HEK293 (cell line): ENCODE measurements around the gene RPS6KB2.
A peak's percentile ranks its signal among the peaks of the same experiment; 100 is the strongest.

Source experiments
- CTCF ChIA-PET: fragments of 350-600 bp; formaldehyde crosslinking; extraction: SDS; loops from one replicate; lab custom pipeline; 2021; ENCODE audit warnings: antibody characterized with exemption; lab: Yijun Ruan, JAX
- POLR2A ChIA-PET: fragments of 300-600 bp; formaldehyde crosslinking; extraction: SDS; loops from one replicate; lab custom pipeline; 2020; ENCODE audit warnings: antibody characterized with exemption, inconsistent platforms; lab: Yijun Ruan, JAX
- H3K27ac ChIP-seq: fragments of 200-500 bp; sonication (Bioruptor generic); 2 replicates; pipeline ENCODE4 v1.5.1; 2014; ENCODE audit warnings: low read depth, low read length, control low read depth, inconsistent platforms; ENCODE audit errors: extremely low read depth
- H3K36me3 ChIP-seq, 2 experiments: fragments of 200-500 bp in 1 of 2; sonication (Bioruptor generic) in 1 of 2; 1 replicate in 1 of 2; 2 replicates in 1 of 2; pipeline ENCODE4 v1.5.1; 2014 to 2017; ENCODE audit warnings: inconsistent platforms in 2 of 2, low read length in 2 of 2; ENCODE audit not compliant: control insufficient read depth in 2 of 2, insufficient read depth in 1 of 2
- H3K4me1 ChIP-seq: fragments of 200-500 bp; sonication (Bioruptor generic); 2 replicates; pipeline ENCODE4 v1.5.1; 2014; ENCODE audit warnings: mild to moderate bottlenecking, low read length, inconsistent platforms; ENCODE audit not compliant: control insufficient read depth, insufficient read depth
- H3K4me3 ChIP-seq: 2 replicates; pipeline ENCODE4 v1.5.1; 2011; ENCODE audit warnings: low read depth, mild to moderate bottlenecking, control low read depth, low read length, moderate library complexity
- H3K9me3 ChIP-seq: fragments of 200-500 bp; sonication (Bioruptor generic); 2 replicates; pipeline ENCODE4 v1.5.1; 2014; ENCODE audit warnings: low read depth, low read length, inconsistent platforms; ENCODE audit not compliant: control insufficient read depth, insufficient read depth
- KLF7 ChIP-seq: fragments of 450-650 bp; formaldehyde crosslinking; IDR thresholded peaks from 2 replicates; pipeline ENCODE4 v1.5.1; 2016; ENCODE audit warnings: missing biosample characterization, missing genetic modification characterization, borderline replicate concordance
- KLF9 ChIP-seq: fragments of 450-650 bp; formaldehyde crosslinking; IDR thresholded peaks from 2 replicates; pipeline ENCODE4 v1.5.1; 2016; ENCODE audit warnings: missing biosample characterization, missing genetic modification characterization, low read depth
- PRDM6 ChIP-seq: fragments of 450-650 bp; formaldehyde crosslinking; IDR thresholded peaks from 2 replicates; pipeline ENCODE4 v1.5.1; 2017; ENCODE audit warnings: missing biosample characterization, missing genetic modification characterization
- ZBTB48 ChIP-seq: fragments of 450-650 bp; formaldehyde crosslinking; IDR thresholded peaks from 2 replicates; pipeline ENCODE4 v1.5.1; 2016; ENCODE audit warnings: missing biosample characterization, missing genetic modification characterization
- ZBTB7A ChIP-seq: fragments of 450-650 bp; formaldehyde crosslinking; IDR thresholded peaks from 2 replicates; pipeline ENCODE4 v1.5.1; 2016; ENCODE audit warnings: low read depth, missing biosample characterization, missing genetic modification characterization
- ZFHX2 ChIP-seq: fragments of 450-650 bp; formaldehyde crosslinking; conservative IDR thresholded peaks from 2 replicates; pipeline ENCODE4 v1.5.1; 2016; ENCODE audit warnings: missing biosample characterization, missing genetic modification characterization
- ZNF155 ChIP-seq: fragments of 450-650 bp; formaldehyde crosslinking; IDR thresholded peaks from 2 replicates; pipeline ENCODE4 v1.5.1; 2016; ENCODE audit warnings: missing biosample characterization, missing genetic modification characterization
- ZNF211 ChIP-seq: fragments of 450-650 bp; formaldehyde crosslinking; IDR thresholded peaks from 2 replicates; pipeline ENCODE4 v1.5.1; 2016; ENCODE audit warnings: low read depth, missing biosample characterization, missing genetic modification characterization
- ZNF654 ChIP-seq: fragments of 450-650 bp; formaldehyde crosslinking; IDR thresholded peaks from 2 replicates; pipeline ENCODE4 v1.5.1; 2016; ENCODE audit warnings: low read depth, missing biosample characterization, missing genetic modification characterization
- TF ChIP-seq, protein P1 (sequence below): IDR thresholded peaks from 2 replicates; pipeline ENCODE4 v1.6.1; 2011; ENCODE audit warnings: mild to moderate bottlenecking, low read depth, low read length, borderline replicate concordance
- TF ChIP-seq, protein P2 (sequence below): fragments of 450-650 bp; formaldehyde crosslinking; IDR thresholded peaks from 2 replicates; pipeline ENCODE4 v1.5.1; 2016; ENCODE audit warnings: missing biosample characterization, missing genetic modification characterization
- TF ChIP-seq, protein P3 (sequence below): fragments of 450-650 bp; formaldehyde crosslinking; IDR thresholded peaks from 2 replicates; pipeline ENCODE4 v1.5.1; 2017; ENCODE audit warnings: missing biosample characterization, missing genetic modification characterization
- TF ChIP-seq, protein P4 (sequence below): fragments of 450-650 bp; formaldehyde crosslinking; IDR thresholded peaks from 2 replicates; pipeline ENCODE4 v1.5.1; 2016; ENCODE audit warnings: missing biosample characterization, missing genetic modification characterization

Gene RPS6KB2

GRCh38 chr11:67382276-67383136 is 45.8 kb upstream of the RPS6KB2 start (continued):
- TF ChIP-seq ZNF654 (tag by site-specific recombination), result peak; percentile 91
- TF ChIP-seq, all 188 proteins: peak for 9

- ChIA-PET CTCF (interaction anchor here (0.7 to 25.6 kb wide), 6 partner anchors 17 to 134 kb away, joined by 3 to 898 read pairs (median 5); partner anchors contain the start of genes CLCF1, POLD4 and PPP1CA), POLR2A (interaction anchor here (1.8 kb wide), 1 partner anchor 16 kb away, joined by 5 read pairs; the partner anchor contains the start of gene PPP1CA)
- H3K27ac ChIP-seq, result no peak overlapping the region
- no peaks in the 10 kb centered on the region for H3K4me1 ChIP-seq
- H3K9me3 ChIP-seq, result no peaks in the 10 kb centered on the region
- H3K4me3 ChIP-seq, result no peak overlapping the region
- TF ChIP-seq, protein P1, sequence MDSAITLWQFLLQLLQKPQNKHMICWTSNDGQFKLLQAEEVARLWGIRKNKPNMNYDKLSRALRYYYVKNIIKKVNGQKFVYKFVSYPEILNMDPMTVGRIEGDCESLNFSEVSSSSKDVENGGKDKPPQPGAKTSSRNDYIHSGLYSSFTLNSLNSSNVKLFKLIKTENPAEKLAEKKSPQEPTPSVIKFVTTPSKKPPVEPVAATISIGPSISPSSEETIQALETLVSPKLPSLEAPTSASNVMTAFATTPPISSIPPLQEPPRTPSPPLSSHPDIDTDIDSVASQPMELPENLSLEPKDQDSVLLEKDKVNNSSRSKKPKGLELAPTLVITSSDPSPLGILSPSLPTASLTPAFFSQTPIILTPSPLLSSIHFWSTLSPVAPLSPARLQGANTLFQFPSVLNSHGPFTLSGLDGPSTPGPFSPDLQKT, result no peak
- TF ChIP-seq ZBTB48 (tag by site-specific recombination), result 0 out of 2 replicates have a peak, but pooled peaks have one; percentile 29
- TF ChIP-seq, protein P2, sequence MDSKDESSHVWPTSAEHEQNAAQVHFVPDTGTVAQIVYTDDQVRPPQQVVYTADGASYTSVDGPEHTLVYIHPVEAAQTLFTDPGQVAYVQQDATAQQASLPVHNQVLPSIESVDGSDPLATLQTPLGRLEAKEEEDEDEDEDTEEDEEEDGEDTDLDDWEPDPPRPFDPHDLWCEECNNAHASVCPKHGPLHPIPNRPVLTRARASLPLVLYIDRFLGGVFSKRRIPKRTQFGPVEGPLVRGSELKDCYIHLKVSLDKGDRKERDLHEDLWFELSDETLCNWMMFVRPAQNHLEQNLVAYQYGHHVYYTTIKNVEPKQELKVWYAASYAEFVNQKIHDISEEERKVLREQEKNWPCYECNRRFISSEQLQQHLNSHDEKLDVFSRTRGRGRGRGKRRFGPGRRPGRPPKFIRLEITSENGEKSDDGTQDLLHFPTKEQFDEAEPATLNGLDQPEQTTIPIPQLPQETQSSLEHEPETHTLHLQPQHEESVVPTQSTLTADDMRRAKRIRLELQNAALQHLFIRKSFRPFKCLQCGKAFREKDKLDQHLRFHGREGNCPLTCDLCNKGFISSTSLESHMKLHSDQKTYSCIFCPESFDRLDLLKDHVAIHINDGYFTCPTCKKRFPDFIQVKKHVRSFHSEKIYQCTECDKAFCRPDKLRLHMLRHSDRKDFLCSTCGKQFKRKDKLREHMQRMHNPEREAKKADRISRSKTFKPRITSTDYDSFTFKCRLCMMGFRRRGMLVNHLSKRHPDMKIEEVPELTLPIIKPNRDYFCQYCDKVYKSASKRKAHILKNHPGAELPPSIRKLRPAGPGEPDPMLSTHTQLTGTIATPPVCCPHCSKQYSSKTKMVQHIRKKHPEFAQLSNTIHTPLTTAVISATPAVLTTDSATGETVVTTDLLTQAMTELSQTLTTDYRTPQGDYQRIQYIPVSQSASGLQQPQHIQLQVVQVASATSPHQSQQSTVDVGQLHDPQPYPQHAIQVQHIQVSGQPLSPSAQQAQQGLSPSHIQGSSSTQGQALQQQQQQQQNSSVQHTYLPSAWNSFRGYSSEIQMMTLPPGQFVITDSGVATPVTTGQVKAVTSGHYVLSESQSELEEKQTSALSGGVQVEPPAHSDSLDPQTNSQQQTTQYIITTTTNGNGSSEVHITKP, result 0 out of 2 replicates have a peak, but pooled peaks have one; percentile 29
- H3K36me3 ChIP-seq, result no peaks in the 10 kb centered on the region
These were observed 43.4 kb upstream of the RPS6KB2 start for GRCh38 chr11:67384851-67385366.

DNA sequence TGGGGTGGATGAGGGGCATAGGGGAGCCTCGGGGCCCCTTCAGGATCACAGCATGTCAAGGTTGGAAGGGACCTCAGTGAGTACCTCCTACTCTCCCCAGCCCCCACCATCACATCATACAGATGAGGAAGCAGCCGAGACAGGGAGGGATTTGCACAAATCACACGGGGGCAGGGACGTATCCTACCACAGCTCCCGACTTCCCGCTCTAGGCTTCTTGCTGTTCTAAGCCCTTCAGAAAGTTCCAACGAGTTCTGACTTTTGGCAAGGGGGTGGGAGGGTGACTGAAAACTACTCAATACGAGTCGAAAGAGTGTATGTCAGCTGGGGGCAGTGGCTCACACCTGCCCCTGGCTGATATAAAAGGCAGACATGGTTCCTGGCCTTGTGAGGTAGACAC is 41.2 kb upstream of the RPS6KB2 start:
- Histone ChIP-seq H3K27ac (no peak overlapping the region), H3K9me3 (no peaks in the 10 kb centered on the region), H3K4me1 (no peaks in the 10 kb centered on the region), H3K36me3 (no peaks in the 10 kb centered on the region), H3K4me3 (no peak overlapping the region)
- ChIA-PET CTCF (interaction anchor here (0.6 to 25.6 kb wide), 7 partner anchors 14 to 1098 kb away, joined by 3 to 898 read pairs (median 5); partner anchors contain the start of genes CLCF1, POLD4, PPP1CA and TMEM134), POLR2A (interaction anchor here (0.6 to 1.7 kb wide), 4 partner anchors 14 to 78 kb away, joined by 3 to 7 read pairs (median 3); partner anchors contain the start of genes CLCF1 and PPP1CA)
- no peak for TF ChIP-seq ZNF155 (tag by site-specific recombination)

GRCh38 chr11:67387518-67387917 is 40.8 kb upstream of the RPS6KB2 start:
- H3K36me3 ChIP-seq, result no peaks in the 10 kb centered on the region
- no peak overlapping the region for H3K27ac ChIP-seq
- H3K9me3 ChIP-seq, result no peaks in the 10 kb centered on the region
- 0 out of 2 replicates have a peak, but pooled peaks cover under 1% of the 10 kb centered on the region for H3K4me1 ChIP-seq
- CTCF ChIA-PET, result interaction anchor here (0.6 to 25.6 kb wide), 5 partner anchors 14 to 97 kb away, joined by 3 to 898 read pairs (median 10); partner anchors contain the start of genes CLCF1, POLD4, PPP1CA and TMEM134
- no peak overlapping the region for H3K4me3 ChIP-seq
- POLR2A ChIA-PET, result interaction anchor here (0.7 to 1.7 kb wide), 3 partner anchors 14 to 25 kb away, joined by 3 to 7 read pairs (median 4); partner anchors contain the start of gene PPP1CA
- no peak for TF ChIP-seq ZNF211
- TF ChIP-seq KLF7 (tag by site-specific recombination), result no peak
- TF ChIP-seq PRDM6 (tag by site-specific recombination), result no peak
- TF ChIP-seq KLF9 (tag by site-specific recombination), result no peak
- TF ChIP-seq, protein P3, sequence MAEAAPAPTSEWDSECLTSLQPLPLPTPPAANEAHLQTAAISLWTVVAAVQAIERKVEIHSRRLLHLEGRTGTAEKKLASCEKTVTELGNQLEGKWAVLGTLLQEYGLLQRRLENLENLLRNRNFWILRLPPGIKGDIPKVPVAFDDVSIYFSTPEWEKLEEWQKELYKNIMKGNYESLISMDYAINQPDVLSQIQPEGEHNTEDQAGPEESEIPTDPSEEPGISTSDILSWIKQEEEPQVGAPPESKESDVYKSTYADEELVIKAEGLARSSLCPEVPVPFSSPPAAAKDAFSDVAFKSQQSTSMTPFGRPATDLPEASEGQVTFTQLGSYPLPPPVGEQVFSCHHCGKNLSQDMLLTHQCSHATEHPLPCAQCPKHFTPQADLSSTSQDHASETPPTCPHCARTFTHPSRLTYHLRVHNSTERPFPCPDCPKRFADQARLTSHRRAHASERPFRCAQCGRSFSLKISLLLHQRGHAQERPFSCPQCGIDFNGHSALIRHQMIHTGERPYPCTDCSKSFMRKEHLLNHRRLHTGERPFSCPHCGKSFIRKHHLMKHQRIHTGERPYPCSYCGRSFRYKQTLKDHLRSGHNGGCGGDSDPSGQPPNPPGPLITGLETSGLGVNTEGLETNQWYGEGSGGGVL (tag by site-specific recombination), result no peak
- TF ChIP-seq ZFHX2 (tag by site-specific recombination), result no peak
- TF ChIP-seq, protein P4, sequence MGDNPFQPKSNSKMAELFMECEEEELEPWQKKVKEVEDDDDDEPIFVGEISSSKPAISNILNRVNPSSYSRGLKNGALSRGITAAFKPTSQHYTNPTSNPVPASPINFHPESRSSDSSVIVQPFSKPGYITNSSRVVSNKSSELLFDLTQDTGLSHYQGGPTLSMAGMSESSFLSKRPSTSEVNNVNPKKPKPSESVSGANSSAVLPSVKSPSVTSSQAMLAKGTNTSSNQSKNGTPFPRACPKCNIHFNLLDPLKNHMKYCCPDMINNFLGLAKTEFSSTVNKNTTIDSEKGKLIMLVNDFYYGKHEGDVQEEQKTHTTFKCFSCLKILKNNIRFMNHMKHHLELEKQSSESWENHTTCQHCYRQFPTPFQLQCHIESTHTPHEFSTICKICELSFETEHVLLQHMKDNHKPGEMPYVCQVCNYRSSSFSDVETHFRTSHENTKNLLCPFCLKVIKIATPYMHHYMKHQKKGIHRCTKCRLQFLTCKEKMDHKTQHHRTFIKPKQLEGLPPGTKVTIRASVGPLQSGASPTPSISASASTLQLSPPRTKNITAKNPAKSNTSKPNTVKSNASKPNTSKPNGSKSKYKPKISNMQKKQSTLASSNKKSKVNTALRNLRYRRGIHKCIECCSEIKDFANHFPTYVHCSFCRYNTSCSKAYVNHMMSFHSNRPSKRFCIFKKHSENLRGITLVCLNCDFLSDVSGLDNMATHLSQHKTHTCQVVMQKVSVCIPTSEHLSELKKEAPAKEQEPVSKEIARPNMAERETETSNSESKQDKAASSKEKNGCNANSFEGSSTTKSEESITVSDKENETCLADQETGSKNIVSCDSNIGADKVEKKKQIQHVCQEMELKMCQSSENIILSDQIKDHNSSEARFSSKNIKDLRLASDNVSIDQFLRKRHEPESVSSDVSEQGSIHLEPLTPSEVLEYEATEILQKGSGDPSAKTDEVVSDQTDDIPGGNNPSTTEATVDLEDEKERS (tag by site-specific recombination), result no peak
- TF ChIP-seq ZBTB7A (tag by site-specific recombination), result no peak
